Stimulated activated CD4-positive, alpha-beta T cell treated with anti-CD3 and anti-CD28 coated beads, Interleukin-12 subunit alpha, Interleukin-12 subunit beta, amount 100 ng/mL, for 4 hours (primary cell): Measurements from ENCODE around the gene ATP8A2.

Experiments used
- DNase-seq: peaks from one replicate; pipeline ENCODE4 v3.0.0-alpha.2; 2020

Gene ATP8A2

DNA sequence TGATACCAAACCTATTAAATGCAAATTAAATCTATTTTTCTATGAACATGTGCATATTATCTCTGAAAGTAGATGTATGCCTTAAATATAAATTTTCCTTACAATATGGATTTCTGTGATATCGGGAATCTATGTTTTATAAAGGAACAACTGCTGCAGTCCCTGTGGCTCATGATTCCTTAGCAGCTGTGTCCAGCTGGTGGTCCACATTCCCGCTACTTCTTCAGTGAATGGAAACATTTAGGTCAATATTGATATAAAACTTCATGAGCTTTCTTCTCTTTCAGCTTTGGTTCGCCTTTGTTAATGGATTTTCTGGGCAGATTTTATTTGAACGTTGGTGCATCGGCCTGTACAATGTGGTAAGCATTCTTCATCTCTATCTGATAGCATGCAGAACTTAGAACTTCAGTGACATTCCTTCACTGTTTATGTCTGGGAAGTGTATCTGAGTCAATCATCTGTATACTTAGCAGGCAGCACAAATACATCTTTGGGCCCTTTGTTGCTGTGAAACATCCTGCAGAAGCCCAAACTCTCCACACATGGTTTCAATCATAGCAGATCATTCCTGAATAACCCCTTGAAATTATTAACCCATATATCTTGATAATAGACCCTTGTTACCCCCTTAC, 456.2 kb downstream of the ATP8A2 start:
- no peak for DNase-seq

DNA sequence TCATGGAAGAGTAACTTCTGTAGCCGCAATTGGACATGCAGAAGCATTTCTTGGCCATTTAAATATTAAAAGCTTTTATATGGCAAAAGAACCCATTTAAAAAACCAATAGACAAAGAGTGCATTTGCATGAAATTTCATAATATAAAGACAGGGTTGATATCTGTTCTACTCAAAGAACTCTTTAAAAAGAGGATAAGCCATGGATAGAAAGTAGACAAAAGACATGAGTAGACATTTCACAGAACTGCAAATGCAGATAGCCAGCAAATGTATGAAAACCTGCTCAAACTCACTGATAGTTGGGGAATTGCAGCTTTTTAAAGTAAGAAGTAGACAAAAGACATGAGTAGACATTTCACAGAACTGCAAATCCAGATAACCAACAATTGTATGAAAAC, 462.0 kb downstream of the ATP8A2 start:
- DNase-seq, result no peak

DNA sequence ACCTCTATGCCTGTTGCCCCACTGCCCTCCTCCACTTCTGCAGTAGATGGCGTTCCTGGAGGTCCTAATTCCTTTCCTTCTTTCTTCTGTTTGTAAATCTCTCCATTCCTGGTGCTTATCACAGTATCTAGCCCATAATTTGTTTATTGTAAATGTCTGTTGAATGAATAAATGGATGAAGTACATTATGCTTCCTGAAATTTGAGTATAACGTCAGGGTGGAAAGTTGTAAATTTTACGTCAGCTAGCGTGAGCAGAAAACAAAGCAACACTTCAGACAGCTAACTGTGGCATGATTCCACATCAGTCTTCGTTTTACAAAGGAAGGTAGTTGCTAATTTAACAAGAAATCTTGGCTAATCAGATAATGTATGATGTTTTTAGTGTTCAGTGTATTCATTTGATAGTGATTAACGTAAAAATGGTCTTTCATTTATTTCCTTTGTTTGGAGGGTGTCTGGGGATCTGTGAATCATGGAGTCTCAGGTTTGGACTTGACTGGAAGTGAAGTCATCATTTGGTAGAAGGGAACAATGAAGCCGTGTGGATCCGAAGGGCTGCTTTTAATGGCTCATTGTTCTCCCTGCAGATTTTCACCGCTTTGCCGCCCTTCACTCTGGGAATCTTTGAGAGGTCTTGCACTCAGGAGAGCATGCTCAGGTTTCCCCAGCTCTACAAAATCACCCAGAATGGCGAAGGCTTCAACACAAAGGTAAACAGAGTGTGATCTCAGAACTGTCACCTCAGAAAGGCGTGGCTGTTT, 465.0 kb downstream of the ATP8A2 start:
- DNase-seq, result no peak

DNA sequence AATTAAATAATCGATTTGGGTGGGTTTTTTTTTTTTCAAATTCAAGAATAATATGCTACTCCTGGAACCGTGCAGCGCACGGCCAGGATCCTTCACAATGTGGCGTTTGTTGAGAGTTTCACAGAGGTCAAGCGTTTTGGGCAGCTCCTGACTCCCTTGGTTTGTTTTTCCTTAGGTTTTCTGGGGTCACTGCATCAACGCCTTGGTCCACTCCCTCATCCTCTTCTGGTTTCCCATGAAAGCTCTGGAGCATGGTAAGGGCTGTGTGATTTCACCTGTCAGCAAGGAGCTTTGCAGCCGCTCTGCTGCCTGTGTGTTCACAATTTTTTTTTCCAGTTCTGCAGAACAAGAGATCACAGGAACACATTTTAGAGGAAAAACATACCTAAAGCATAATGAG, 467.6 kb downstream of the ATP8A2 start:
- no peak for DNase-seq

DNA sequence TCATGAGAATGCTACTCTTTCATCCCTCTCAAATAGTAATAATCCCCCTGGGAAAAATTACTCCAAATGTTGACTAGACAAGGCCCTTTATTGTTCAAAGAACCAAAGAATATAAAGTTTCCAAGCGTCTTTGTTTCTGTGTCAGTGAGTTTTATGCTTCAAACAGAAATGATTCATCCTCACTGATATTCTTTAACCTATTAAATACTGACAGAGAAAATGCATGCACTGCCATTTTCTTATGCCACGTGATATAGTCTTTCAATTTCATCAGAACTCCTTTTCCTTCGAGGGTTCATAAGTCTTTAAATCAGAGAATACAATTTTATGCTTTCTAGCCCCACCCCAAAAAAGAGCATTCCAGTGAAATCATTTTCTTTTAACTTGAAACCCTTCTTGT, 468.5 kb downstream of the ATP8A2 start:
- DNase-seq, result no peak

DNA sequence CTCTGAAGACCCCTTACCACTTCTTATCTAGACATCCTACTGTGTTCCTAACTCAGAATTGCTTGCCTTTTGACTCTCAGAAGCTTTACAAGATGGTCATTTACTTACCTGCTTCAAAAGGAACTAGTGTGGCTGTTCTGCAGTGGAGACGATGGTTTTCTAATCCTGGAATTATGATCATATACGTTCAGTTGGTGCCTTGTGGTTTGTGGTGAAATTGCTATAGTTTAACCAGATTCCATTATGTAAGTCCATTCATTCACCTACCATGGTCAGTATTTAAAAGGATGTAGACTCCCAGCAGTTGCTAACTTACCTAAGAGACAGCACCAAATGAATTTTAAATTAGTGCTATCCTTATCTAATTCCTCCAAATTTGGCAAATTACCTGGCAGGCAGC, 469.2 kb downstream of the ATP8A2 start:
- no peak for DNase-seq

DNA sequence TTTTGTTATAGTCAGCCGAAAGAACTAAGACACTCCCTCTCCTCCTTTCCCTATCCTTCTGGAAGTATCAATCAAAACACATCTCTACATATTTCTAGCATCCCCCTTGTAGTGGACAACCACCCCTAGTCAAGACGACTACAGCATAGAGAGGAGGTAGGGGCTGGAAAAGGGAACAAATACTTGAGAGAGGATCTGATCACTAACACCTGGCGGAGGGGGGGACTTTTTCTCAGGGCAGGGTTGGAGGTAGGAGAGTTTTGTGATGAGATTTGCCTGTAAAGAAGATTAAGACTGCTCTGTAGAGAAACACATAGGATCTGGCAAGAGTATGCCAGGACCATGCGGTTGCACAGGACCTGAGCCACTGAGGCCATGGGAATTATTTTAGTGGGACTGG, 471.9 kb downstream of the ATP8A2 start:
- no peak for DNase-seq

DNA sequence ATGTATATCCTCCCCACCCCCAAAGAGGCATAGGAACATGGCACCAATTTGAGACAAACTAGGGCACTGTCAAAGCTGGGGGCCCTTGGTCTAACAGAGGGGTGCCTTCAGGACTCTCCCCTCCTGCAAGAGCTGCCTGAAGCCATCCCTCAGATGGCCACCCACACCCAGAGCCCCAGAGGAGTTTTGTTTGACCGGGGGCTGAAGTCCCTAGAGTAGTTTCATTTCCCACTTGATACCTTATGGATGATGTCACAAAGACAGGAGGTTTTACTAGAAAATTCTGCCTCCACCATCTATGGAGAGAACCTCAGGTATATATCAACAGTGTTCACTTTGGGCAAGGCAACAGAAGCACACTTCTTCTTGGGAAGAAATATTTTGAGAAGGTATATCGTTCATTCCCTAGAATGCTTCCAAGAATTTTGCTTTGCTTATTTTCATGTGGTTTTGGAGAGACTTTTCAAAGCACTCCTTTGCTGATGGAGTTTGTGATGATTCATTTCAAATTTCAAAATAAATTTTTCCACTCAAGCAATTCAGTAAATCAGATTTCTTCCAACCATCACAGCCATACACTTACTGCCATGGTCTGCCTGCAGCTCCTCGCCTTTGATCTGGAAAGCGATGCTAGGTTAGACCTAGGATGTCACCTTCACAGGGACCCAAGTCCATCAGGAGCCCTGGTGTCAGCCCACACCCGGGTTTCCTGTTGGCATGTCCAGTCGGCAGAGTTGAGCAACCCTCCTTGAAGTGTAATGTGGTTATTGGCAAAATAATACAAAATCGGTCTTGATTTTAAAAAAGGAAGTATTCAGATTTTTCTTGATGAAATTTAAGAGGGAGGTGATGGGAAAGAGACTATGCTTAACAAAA, 473.0 kb downstream of the ATP8A2 start:
- DNase-seq, result no peak

DNA sequence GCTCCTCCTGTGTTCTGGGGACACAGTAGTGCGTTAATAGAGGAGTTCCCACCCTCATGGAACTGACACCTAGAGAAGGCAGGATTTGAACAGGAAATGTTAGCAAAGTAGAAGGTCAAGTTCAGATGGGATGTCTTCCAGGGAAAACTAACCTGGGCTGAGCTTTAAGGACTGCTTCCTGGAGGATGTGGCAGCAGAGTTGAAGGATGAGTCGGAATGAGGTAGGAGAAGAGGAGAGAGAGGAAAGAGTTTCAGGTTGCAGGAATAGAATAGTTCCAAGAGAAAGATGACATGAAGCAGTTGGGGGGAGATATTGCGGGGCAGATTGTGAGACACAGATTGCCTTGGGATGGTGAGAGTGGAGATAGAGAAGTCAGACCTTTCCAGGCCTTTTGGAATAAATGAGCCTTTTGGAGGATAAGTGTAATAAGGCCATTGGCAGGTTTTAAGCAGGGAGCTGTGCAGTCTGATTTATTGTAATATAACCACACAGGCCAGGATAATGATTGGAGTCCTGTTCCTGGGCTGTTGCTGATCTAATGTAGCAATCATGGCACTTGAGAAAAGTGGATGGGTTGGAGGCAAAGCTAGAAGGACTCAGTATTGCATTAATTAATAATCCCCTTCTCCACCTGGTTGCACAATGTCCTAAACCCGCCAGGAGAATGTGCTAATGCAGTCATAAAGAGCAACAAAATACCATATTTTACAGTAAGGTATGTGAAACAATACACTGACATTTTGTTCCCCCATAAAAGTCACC, 474.6 kb downstream of the ATP8A2 start:
- DNase-seq, result no peak

DNA sequence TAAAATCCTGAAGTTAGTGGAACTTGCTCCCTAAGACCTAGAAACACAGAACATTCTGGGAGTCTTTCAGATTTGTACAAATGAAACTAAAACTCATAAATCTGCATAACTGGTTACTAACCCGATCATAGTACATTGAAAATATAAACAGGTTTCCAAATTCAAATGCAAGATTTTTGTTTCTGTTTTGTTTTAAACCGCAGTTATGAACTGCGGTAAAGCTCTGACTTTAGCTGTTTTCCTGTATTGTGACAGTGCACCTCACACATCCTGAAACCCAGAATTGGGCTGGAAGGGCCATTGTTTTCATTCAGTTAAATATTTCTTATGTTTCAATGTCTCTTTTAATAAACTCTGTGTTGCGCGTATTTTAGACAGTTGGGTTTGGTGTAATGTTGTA, 475.4 kb downstream of the ATP8A2 start:
- no peak for DNase-seq

DNA sequence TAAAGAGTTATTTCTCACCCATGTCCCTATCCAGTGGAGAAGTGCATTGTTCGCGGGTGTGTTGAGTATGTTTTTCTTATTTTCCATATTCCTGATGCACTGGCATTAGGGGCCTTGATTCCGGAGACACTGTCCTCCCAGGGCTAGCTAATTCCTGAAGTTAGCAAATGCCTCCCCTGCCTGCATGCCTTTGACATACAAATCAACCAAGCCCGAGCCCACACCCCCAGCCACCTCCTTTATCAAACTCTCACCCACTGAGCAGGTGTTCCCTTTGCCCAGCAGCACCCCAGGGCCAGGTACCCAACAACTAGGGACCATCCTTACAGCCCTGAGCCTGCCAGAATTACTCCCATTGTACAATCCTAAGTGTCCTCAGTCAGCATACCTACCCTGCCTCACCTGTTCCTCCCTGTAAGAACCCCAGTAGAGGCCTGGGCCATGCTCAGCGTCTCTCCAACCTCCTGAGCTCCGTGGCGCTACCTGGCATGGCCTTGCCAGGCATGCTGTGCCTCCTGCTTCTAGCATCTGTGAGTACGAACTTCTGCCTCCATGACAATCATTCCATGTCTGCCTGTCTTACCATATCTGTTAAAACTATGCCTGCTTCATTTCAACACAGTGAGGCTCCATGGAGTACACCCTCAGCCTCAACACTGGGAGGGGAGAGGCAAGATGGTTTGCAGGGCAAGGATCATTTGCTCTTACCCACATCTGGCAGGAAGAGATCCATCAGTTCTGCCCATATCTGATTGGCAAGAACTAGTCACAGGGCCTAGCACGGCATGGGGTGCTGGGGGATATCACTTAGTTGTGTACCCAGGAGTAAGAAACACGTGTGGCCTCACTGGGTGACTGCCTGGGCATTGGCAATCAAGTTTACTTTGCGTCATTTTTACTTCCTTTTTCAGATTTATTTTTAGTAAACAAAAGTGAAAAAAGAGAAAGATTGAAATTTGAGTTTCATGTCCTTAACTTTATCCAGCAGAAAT, 476.2 kb downstream of the ATP8A2 start:
- no peak for DNase-seq

DNA sequence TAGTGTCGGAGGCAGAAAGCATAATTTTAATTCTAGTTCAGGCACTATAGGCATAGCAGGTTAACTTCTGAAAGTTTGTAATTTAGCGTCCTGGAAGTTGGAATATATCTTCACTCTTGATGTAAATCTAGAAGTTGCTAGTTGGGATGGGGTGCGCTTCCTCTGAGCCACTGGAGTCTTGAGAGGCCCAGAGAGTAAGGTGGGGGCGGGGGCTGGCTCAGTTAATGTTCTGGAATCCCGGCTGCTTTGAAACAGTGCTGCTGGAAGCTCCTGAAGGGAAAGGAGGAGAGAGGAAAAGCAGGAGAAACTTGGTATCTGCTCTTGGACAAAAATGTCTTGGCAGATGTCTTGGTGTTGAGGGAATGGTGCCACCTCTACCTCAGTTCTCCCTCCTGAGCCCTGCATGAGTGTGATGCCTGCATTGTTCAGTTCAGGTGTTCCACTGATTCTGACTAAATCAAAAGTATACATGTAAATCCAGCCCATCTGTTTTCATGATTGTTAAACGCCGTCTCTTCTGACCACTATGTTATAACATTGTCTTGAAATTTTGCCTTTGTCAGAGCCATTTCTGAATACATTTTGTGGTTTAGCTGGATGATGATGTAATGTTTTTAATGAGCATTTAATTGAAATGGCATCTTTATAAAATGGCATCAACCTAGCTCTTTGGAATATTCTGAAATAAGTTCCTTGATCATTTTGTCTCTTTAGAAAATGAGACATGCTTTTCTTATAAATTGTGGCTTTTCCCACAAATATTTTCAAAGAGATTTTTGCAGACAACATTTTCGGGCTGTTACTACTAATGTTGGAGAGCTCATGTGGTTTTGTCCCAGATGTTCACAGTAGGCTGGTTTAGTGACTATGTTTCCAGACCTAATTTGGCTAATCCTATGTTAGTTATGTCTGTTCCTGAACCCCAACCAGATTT, 477.3 kb downstream of the ATP8A2 start:
- no peak for DNase-seq

DNA sequence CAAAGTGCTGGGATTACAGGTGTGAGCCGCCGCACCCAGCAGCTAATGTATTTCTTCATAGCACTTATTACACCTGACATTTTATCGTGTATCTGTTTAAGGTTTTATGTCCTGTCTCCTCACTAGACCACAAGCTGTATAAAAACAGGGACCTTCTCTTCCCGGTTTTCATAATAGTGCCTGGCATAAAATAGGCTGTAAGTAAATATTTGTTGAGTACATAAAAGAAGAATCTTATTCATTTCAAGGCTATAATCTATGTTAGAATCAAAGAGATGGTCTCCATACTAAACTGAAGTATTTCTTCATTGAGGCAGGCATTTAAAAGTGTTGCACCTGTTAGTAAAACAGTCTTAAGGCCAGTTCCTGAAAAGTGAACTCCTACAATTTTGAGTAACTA, 486.1 kb downstream of the ATP8A2 start:
- DNase-seq, result no peak

DNA sequence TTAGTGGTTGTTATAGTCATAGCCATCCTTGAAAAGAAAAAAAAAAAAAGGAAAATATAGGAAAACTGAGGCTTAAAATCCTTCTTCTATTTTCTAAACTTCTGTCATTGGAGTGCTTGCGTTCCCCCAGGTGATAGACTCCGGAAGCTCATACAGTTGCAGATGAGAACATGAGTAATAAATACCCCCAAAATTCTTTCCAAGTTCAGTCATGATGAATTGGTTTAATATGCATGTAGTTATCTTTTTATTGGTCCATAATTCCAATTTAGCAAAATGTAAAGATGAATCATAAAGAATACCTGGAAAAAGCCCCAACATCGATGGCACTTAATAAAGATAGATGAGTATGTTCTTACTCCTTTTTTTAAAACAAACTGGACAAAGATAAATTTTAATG, 487.8 kb downstream of the ATP8A2 start:
- DNase-seq, result no peak

DNA sequence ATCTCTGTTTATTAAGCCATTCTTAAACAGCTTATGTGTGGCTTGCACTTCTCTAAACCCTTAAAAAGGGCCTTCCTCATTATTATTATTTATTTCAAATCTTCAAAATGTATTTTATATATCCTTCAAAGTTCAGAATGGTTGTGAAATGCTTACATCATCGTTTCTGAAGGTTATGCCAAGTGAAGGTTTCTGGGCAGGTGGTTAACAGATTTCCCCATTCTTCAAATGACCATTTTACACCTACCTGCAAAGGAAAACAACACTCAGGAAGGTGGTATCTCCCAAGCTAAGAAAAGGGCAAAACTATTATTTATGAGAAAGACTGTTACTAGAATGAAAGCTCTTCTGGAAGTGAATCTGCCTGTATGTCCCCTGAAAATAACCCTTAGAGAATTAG, 488.5 kb downstream of the ATP8A2 start:
- DNase-seq, result no peak

DNA sequence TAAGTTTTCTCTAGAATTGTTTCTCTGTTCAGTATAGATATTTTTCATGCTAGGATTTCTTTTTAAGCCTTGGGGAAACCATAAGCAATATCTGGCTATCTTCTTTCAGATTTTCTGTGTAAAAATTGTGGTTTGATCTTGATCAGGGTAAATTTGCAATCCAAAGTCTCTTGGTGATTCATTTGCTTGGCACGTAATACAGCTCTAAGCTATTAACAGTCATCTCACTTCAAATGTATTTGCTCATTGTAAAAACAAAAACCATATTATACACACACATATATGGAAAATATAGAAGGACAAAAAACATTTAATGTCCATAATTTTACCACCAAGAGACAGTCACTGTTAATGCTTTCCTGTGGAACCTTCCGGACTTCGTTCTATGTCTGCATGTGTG, 489.1 kb downstream of the ATP8A2 start:
- no peak for DNase-seq

DNA sequence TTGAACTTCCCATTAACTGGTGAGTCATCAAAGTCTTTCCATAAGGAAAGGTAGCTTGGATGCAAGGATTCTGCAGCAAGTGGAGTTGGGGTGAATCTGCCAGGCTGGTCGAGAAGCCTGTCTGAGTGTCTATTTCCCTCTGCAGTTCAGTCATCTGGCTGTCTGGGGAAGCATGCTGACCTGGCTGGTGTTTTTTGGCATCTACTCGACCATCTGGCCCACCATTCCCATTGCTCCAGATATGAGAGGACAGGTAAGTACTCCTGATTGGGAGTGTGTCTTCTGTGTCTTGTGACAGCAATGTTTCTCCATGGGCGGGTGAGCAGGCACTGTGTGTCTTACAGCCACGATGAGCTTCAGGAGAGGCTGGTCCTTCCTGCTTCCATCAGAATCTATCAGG, 490.4 kb downstream of the ATP8A2 start:
- no peak for DNase-seq

DNA sequence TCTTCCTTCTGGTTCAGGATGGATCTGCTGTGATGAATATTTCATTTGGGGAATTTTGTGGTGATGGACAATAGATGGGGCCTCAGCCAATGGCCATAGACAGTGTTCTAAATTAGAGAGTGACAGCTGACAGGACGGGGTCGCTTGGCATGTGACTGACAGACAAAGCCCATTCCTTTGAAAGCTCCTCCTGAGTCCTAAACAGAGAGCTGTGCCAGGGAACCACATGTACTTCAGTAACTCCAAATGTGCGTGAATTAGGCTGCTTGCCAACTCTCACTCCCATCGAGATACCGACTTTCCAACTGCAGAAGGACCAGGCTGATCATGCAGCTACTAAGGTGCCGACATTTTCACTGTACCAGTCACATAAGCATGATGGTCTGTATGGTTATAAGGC, 492.3 kb downstream of the ATP8A2 start:
- DNase-seq, result no peak

DNA sequence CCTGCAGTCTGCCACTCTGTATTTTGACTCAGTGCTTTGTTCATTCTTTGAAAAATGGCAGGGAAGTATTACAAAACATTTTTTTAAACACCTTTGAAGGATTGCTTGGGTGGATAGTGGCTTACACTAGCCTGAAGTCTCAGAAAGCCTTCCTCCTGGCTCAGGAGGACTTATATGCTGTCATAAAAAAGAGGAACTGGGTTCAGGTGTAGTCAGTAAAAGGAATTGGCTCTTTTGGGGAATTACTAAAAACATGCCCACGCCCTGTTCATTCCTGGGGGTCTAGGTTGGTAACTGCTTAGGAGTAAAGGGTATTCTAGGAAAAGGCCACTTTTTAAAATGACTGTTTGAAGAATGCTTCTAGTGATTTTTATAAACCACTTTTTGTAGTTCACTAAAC, 493.2 kb downstream of the ATP8A2 start:
- DNase-seq, result no peak

DNA sequence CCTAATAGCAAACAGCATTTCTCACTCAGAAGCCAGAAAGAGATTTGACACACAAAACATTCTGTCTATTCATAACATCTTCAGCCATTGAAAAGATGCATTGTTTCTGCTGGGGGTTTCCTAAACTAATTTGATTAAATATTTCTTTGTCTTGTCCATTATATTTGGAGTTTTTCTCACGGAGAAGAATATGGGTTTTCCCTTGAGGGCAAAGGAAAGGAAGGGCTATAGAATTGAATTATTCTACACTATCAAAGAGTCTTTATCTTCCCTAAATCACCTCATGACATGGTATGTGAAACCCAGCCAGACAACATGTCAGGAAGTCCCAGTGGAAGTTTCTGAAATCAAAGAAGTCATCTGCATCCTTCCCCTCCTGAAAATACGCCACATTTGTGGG, 493.6 kb downstream of the ATP8A2 start:
- DNase-seq, result no peak

DNA sequence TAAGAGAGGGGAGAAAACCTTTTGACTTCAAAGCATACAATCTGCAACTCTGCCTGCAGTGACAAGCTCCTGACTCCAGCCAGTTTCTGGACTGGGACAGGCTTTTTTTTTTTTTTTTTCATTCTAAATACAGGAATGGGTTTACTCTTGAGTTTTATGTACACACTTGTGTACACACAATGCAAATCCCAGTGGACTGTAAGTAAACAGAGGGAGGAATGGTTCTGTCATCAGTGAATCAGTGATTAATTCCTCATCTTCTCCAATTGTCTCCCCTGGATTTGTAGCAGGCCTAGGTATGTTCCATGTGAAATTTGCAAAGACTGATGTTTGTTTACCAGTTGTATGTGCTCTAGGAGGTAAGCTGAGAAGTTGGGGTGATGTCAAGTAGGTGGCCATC, 495.3 kb downstream of the ATP8A2 start:
- no peak for DNase-seq
